PC-3 (cell line): ENCODE measurements around the gene ULK3. TPM values are rescaled to one million over a fixed set of nuclear protein-coding genes. Genes with fewer than 3 reads are reported as not detected.

Experiments used
- ATAC-seq: fragments of 200-7000 bp; cut with Tn5 transposase; 2 replicates; pipeline ENCODE4 v1.9.1; 2020; ENCODE audit warnings: mild to moderate bottlenecking, moderate library complexity
- BruUV-seq: library from RNA; stranded (reverse); fragments of 400-500 nt; replicated peaks from 2 replicates; lab custom pipeline; 2021; lab: Mats Ljungman, UMichigan
- CTCF ChIA-PET: fragments of 300-600 bp; sonication (Branson Sonifier 250); formaldehyde crosslinking; loops from one replicate; lab custom pipeline; 2022; ENCODE audit warnings: antibody characterized with exemption; lab: Charles Lee
- POLR2A ChIA-PET: fragments of 300-600 bp; sonication (Branson Sonifier 250); formaldehyde crosslinking; loops from one replicate; lab custom pipeline; 2022; ENCODE audit warnings: antibody characterized with exemption; ENCODE audit not compliant: unreplicated experiment; lab: Charles Lee
- DNase-seq: peaks from one replicate; pipeline ENCODE4 v3.0.0-alpha.2; 2015
- H2AFZ ChIP-seq: fragments of 300-600 bp; sonication (generic); 2 replicates; pipeline ENCODE4 v1.6.0; 2016; ENCODE audit warnings: antibody characterized with exemption, low read length
- H3F3A ChIP-seq: fragments of 300-600 bp; sonication (generic); one replicate; pipeline ENCODE4 v1.6.0; 2017; ENCODE audit warnings: antibody characterized with exemption, low read length, control low read depth, mild to moderate bottlenecking; ENCODE audit not compliant: unreplicated experiment
- H3K27ac ChIP-seq: fragments of 300-600 bp; sonication (generic); 2 replicates; pipeline ENCODE4 v1.5.1; 2016; ENCODE audit warnings: mild to moderate bottlenecking, low read length
- H3K27me3 ChIP-seq: fragments of 300-600 bp; sonication (generic); 2 replicates; pipeline ENCODE4 v1.6.1; 2016; ENCODE audit warnings: low read length, mixed read lengths
- H3K36me3 ChIP-seq: fragments of 300-600 bp; sonication (generic); 2 replicates; pipeline ENCODE4 v1.6.1; 2016; ENCODE audit warnings: low read depth, mixed run types, low read length, mixed read lengths
- H3K4me1 ChIP-seq: fragments of 300-600 bp; sonication (generic); 2 replicates; pipeline ENCODE4 v1.5.1; 2016; ENCODE audit warnings: low read length; ENCODE audit not compliant: insufficient read depth
- H3K4me2 ChIP-seq: fragments of 300-600 bp; sonication (generic); 2 replicates; pipeline ENCODE4 v1.6.0; 2016; ENCODE audit warnings: low read length
- H3K4me3 ChIP-seq: fragments of 300-600 bp; sonication (generic); 2 replicates; pipeline ENCODE4 v1.5.1; 2016; ENCODE audit warnings: mild to moderate bottlenecking, low read length, mixed read lengths
- H3K79me2 ChIP-seq: fragments of 300-600 bp; sonication (generic); 2 replicates; pipeline ENCODE4 v1.6.1; 2017; ENCODE audit warnings: low read length, mixed read lengths
- H3K9ac ChIP-seq: fragments of 300-600 bp; sonication (generic); 2 replicates; pipeline ENCODE4 v1.6.0; 2016; ENCODE audit warnings: mild to moderate bottlenecking, low read length
- H3K9me2 ChIP-seq: fragments of 300-600 bp; sonication (generic); replicated peaks from 2 replicates; pipeline ENCODE4 v1.6.1; 2016; ENCODE audit warnings: mixed run types, low read length, mixed read lengths
- H3K9me3 ChIP-seq: fragments of 300-600 bp; sonication (generic); 2 replicates; pipeline ENCODE4 v1.6.1; 2016; ENCODE audit warnings: low read length, mixed read lengths
- H4K20me1 ChIP-seq: fragments of 300-600 bp; sonication (generic); 2 replicates; pipeline ENCODE4 v1.6.1; 2016; ENCODE audit warnings: low read length, mixed read lengths
- CTCF ChIP-seq: fragments of 300-600 bp; sonication (generic); conservative IDR thresholded peaks from 2 replicates; pipeline ENCODE4 v1.5.1; 2017; ENCODE audit warnings: antibody characterized with exemption, low read depth, mild to moderate bottlenecking, low read length
- EZH2 ChIP-seq: fragments of 300-600 bp; sonication (generic); IDR thresholded peaks from one replicate; pipeline ENCODE4 v1.6.1; 2017; ENCODE audit warnings: antibody characterized with exemption, mild to moderate bottlenecking, low read length; ENCODE audit not compliant: unreplicated experiment
- EZH2phosphoT487 ChIP-seq: fragments of 300-600 bp; sonication (generic); IDR thresholded peaks from 2 replicates; pipeline ENCODE4 v1.6.1; 2018; ENCODE audit warnings: mild to moderate bottlenecking, antibody characterized with exemption, low read length, borderline replicate concordance
- intact Hi-C: fragments of 100-400 bp; cut with micrococcal nuclease; formaldehyde crosslinking; loops from 2 replicates; pipeline ENCODE4 v1.9.0; 2023
- total RNA-seq: library from RNA; depleted of rRNA; stranded (reverse); fragments of >200 nt; gene quantifications from 2 replicates; pipeline ENCODE4 v1.2.3, GENCODE V29; 2014

The ULK3 gene
- total RNA-seq, 1 experiment from 2014 or later: 20.3 TPM

- no peaks in the 10 kb centered on the region for H4K20me1 ChIP-seq
- no peak overlapping the region for H3K9ac ChIP-seq
- no peaks in the 10 kb centered on the region for H3F3A ChIP-seq
- TF ChIP-seq EZH2 (no peak), EZH2phosphoT487 (no peak), CTCF (no peak)
- H3K79me2 ChIP-seq: no peaks in the 10 kb centered on the region
- DNase-seq: no peak
- no peak overlapping the region for H3K4me2 ChIP-seq
- H3K27me3 ChIP-seq: no peaks in the 10 kb centered on the region
- H3K27ac ChIP-seq: no peak overlapping the region
- BruUV-seq: no TSS peak
- ATAC-seq: no peak
- ChIA-PET POLR2A (no interaction called here), CTCF (no interaction called here)
- no peaks in the 10 kb centered on the region for H3K9me3 ChIP-seq
- H3K36me3 ChIP-seq: no peaks in the 10 kb centered on the region
- H3K4me3 ChIP-seq: no peak overlapping the region
- H3K4me1 ChIP-seq: peaks cover 5% of the 10 kb centered on the region; the same call in 1 of the 2 replicates
- H2AFZ ChIP-seq: no peak overlapping the region
- intact Hi-C loops: no loop called here
- H3K9me2 ChIP-seq: no peaks in the 10 kb centered on the region
These were observed 35.3 kb upstream of the ULK3 start for GRCh38 chr15:74878273-74878672.

GRCh38 chr15:74873756-74874424 is 30.9 kb upstream of the ULK3 start:
- ATAC-seq: peak; percentile 18; the same call in 1 of the 2 replicates
- Histone ChIP-seq H3K79me2 (peaks cover 39% of the 10 kb centered on the region), H3K4me3 (peak overlapping the region; percentile 99), H3K27me3 (no peaks in the 10 kb centered on the region), H3K27ac (no peak overlapping the region), H3F3A (no peaks in the 10 kb centered on the region), H3K4me2 (peak overlapping the region; percentile 99), H3K4me1 (peaks cover 11% of the 10 kb centered on the region; the same call in 1 of the 2 replicates), H2AFZ (peak overlapping the region; percentile 95), H3K9me2 (no peaks in the 10 kb centered on the region), H3K36me3 (no peaks in the 10 kb centered on the region), H3K9ac (peak overlapping the region; percentile 93), H3K9me3 (no peaks in the 10 kb centered on the region), H4K20me1 (peaks cover 10% of the 10 kb centered on the region; the same call in 1 of the 2 replicates)
- no TSS peak for BruUV-seq
- POLR2A ChIA-PET: interaction anchor here (0.5 kb wide), 1 partner anchor 222 kb away, joined by 3 read pairs; no protein-coding TSS in a partner anchor
- intact Hi-C loops: no loop called here
- CTCF ChIA-PET: no interaction called here
- TF ChIP-seq EZH2 (no peak), CTCF (no peak), EZH2phosphoT487 (no peak)
- DNase-seq: no peak
